WTC11 (cell line): Measurements from ENCODE around the gene BCLAF1. TPM values are rescaled to one million over a fixed set of nuclear protein-coding genes. Genes with fewer than 3 reads are reported as not detected.
A peak's percentile ranks its signal among the peaks of the same experiment; 100 is the strongest.

ENCODE experiments used
- ATAC-seq: fragments of 200-7000 bp; cut with Tn5 transposase; 2 replicates; pipeline ENCODE4 v1.10.0; 2021; ENCODE audit warnings: mild to moderate bottlenecking, moderate library complexity
- CTCF ChIA-PET: fragments of 300-600 bp; sonication (Branson Sonifier 250); formaldehyde crosslinking; loops from one replicate; lab custom pipeline; 2021; ENCODE audit warnings: antibody characterized with exemption; lab: Charles Lee
- POLR2A ChIA-PET: fragments of 350-600 bp; sonication (Branson Sonifier 250); formaldehyde crosslinking; loops from one replicate; lab custom pipeline; 2021; ENCODE audit warnings: antibody characterized with exemption; lab: Charles Lee
- DNase-seq: peaks from one replicate; pipeline ENCODE4 v3.0.0; 2021; ENCODE audit warnings: low spot score
- H3K27ac Mint-ChIP-seq: 2 replicates; pipeline ENCODE4 v1.8.0; 2021; ENCODE audit warnings: mixed read lengths
- H3K27me3 Mint-ChIP-seq: 2 replicates; pipeline ENCODE4 v1.8.0; 2021; ENCODE audit warnings: low read depth, mild to moderate bottlenecking, moderate library complexity, mixed read lengths
- H3K36me3 Mint-ChIP-seq: 2 replicates; pipeline ENCODE4 v1.8.0; 2021; ENCODE audit warnings: mixed read lengths
- H3K4me1 Mint-ChIP-seq: 2 replicates; pipeline ENCODE4 v1.8.0; 2022; ENCODE audit warnings: mixed read lengths
- H3K4me3 Mint-ChIP-seq: 2 replicates; pipeline ENCODE4 v1.8.0; 2021; ENCODE audit warnings: mild to moderate bottlenecking, moderate library complexity, mixed read lengths
- H3K9me3 Mint-ChIP-seq: 2 replicates; pipeline ENCODE4 v1.8.0; 2021; ENCODE audit warnings: mixed read lengths
- ATF1 ChIP-seq: sonication (generic); formaldehyde crosslinking; IDR thresholded peaks from 2 replicates; pipeline ENCODE4 v1.8.1; 2023; ENCODE audit warnings: mild to moderate bottlenecking, moderate library complexity, missing genetic modification reagents
- CREB1 ChIP-seq: sonication (generic); formaldehyde crosslinking; IDR thresholded peaks from 2 replicates; pipeline ENCODE4 v1.8.0; 2023; ENCODE audit warnings: mild to moderate bottlenecking, missing genetic modification reagents
- EMX1 ChIP-seq: fragments of 250-450 bp; sonication (Bioruptor Pico); IDR thresholded peaks from 2 replicates; pipeline ENCODE4 v1.8.0; 2021; ENCODE audit warnings: mild to moderate bottlenecking
- ETV6 ChIP-seq: sonication (generic); formaldehyde crosslinking; IDR thresholded peaks from 2 replicates; pipeline ENCODE4 v1.8.1; 2022; ENCODE audit warnings: mild to moderate bottlenecking, missing genetic modification reagents
- FOXP1 ChIP-seq: sonication (generic); formaldehyde crosslinking; IDR thresholded peaks from 2 replicates; pipeline ENCODE4 v1.8.0; 2022; ENCODE audit warnings: missing genetic modification reagents, mild to moderate bottlenecking, moderate library complexity, borderline replicate concordance
- MXD4 ChIP-seq: fragments of 250-450 bp; sonication (Bioruptor Pico); IDR thresholded peaks from 2 replicates; pipeline ENCODE4 v1.8.0; 2021; ENCODE audit warnings: mild to moderate bottlenecking, moderate library complexity, borderline replicate concordance
- NFATC4 ChIP-seq: fragments of 250-450 bp; sonication (Bioruptor Pico); IDR thresholded peaks from 2 replicates; pipeline ENCODE4 v1.9.0; 2021; ENCODE audit warnings: mild to moderate bottlenecking
- NFYB ChIP-seq: sonication (generic); formaldehyde crosslinking; conservative IDR thresholded peaks from 2 replicates; pipeline ENCODE4 v1.8.0; 2022; ENCODE audit warnings: low read depth, missing genetic modification reagents
- NR2C2 ChIP-seq: sonication (generic); formaldehyde crosslinking; IDR thresholded peaks from 2 replicates; pipeline ENCODE4 v1.8.0; 2022; ENCODE audit warnings: mild to moderate bottlenecking, missing genetic modification reagents
- NR3C1 ChIP-seq: sonication (generic); formaldehyde crosslinking; conservative IDR thresholded peaks from 2 replicates; pipeline ENCODE4 v1.8.1; 2023; ENCODE audit warnings: low read depth, mild to moderate bottlenecking, missing genetic modification reagents
- OVOL2 ChIP-seq: fragments of 250-450 bp; sonication (Bioruptor Pico); IDR thresholded peaks from 2 replicates; pipeline ENCODE4 v1.9.0; 2021; ENCODE audit warnings: mild to moderate bottlenecking, borderline replicate concordance
- RORB ChIP-seq: fragments of 250-450 bp; sonication (Bioruptor Pico); IDR thresholded peaks from 2 replicates; pipeline ENCODE4 v1.9.0; 2021; ENCODE audit warnings: mild to moderate bottlenecking
- SOX15 ChIP-seq: fragments of 250-450 bp; sonication (Bioruptor Pico); IDR thresholded peaks from 2 replicates; pipeline ENCODE4 v1.9.0; 2021; ENCODE audit warnings: mild to moderate bottlenecking
- TEAD1 ChIP-seq: sonication (generic); formaldehyde crosslinking; IDR thresholded peaks from 2 replicates; pipeline ENCODE4 v1.8.0; 2022; ENCODE audit warnings: mild to moderate bottlenecking, missing genetic modification reagents
- ZNF121 ChIP-seq: sonication (generic); formaldehyde crosslinking; IDR thresholded peaks from 2 replicates; pipeline ENCODE4 v1.8.0; 2023; ENCODE audit warnings: missing genetic modification reagents
- ZNF219 ChIP-seq: sonication (generic); formaldehyde crosslinking; IDR thresholded peaks from 2 replicates; pipeline ENCODE4 v1.8.0; 2023; ENCODE audit warnings: missing genetic modification reagents, mild to moderate bottlenecking, borderline replicate concordance
- ZNF396 ChIP-seq: fragments of 250-450 bp; sonication (Bioruptor Pico); IDR thresholded peaks from 2 replicates; pipeline ENCODE4 v1.8.0; 2021; ENCODE audit warnings: mild to moderate bottlenecking, moderate library complexity, borderline replicate concordance
- ZNF416 ChIP-seq: fragments of 250-450 bp; sonication (Bioruptor Pico); IDR thresholded peaks from 2 replicates; pipeline ENCODE4 v1.9.0; 2021; ENCODE audit warnings: mild to moderate bottlenecking, inconsistent platforms
- ZNF423 ChIP-seq: fragments of 250-450 bp; sonication (Bioruptor Pico); IDR thresholded peaks from 2 replicates; pipeline ENCODE4 v2.1.2; 2022; ENCODE audit warnings: mild to moderate bottlenecking, moderate library complexity
- total RNA-seq: library from RNA; stranded (reverse); gene quantifications from 3 replicates; pipeline ENCODE4 v1.2.3, GENCODE V29; 2021
- TF ChIP-seq, protein P1 (sequence below): fragments of 250-450 bp; sonication (Bioruptor Pico); IDR thresholded peaks from 2 replicates; pipeline ENCODE4 v1.8.0; 2021; ENCODE audit warnings: mild to moderate bottlenecking
- TF ChIP-seq, protein P2 (sequence below): sonication (generic); formaldehyde crosslinking; IDR thresholded peaks from 2 replicates; pipeline ENCODE4 v1.8.0; 2022; ENCODE audit warnings: mild to moderate bottlenecking, missing genetic modification reagents
- TF ChIP-seq, protein P3 (sequence below): sonication (generic); formaldehyde crosslinking; IDR thresholded peaks from 2 replicates; pipeline ENCODE4 v1.8.1; 2022; ENCODE audit warnings: missing genetic modification reagents, borderline replicate concordance
- TF ChIP-seq, protein P4 (sequence below): sonication (generic); formaldehyde crosslinking; IDR thresholded peaks from 2 replicates; pipeline ENCODE4 v1.8.1; 2023; ENCODE audit warnings: mild to moderate bottlenecking, missing genetic modification reagents, borderline replicate concordance

The BCLAF1 gene
- total RNA-seq, 1 experiment from 2014 or later, result 184 TPM

DNA sequence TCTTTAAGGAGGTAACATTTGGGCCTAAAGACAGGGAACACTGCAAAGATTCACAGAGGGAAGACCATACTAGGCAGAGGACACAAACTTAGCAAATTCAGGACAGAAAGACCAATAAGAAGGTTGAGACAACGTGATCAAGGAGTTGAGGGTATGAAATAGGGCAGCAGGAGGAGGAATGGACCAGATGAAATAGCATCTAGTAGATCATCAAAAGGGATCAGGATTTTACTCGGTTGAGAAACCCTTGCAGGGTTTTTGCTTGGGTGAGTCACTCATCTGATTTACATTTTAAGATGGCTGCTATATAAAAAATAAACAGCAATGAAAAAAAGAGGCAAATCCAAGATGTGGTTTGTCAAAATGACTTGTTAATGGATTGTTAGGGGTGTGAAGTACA lies 4.7 kb downstream of the BCLAF1 start:
- Mint-ChIP-seq H3K27ac (peak overlapping the region; percentile 92), H3K4me3 (peak overlapping the region; percentile 42), H3K9me3 (no peaks in the 10 kb centered on the region), H3K27me3 (no peaks in the 10 kb centered on the region), H3K36me3 (peaks cover 29% of the 10 kb centered on the region), H3K4me1 (peaks cover 53% of the 10 kb centered on the region)
- POLR2A ChIA-PET, result interaction anchor here (0.7 kb wide), 1 partner anchor 155 kb away, joined by 5 read pairs; no protein-coding TSS in a partner anchor
- DNase-seq (no peak), ATAC-seq (no peak)
- no peak for TF ChIP-seq NFATC4
- TF ChIP-seq, protein P1, sequence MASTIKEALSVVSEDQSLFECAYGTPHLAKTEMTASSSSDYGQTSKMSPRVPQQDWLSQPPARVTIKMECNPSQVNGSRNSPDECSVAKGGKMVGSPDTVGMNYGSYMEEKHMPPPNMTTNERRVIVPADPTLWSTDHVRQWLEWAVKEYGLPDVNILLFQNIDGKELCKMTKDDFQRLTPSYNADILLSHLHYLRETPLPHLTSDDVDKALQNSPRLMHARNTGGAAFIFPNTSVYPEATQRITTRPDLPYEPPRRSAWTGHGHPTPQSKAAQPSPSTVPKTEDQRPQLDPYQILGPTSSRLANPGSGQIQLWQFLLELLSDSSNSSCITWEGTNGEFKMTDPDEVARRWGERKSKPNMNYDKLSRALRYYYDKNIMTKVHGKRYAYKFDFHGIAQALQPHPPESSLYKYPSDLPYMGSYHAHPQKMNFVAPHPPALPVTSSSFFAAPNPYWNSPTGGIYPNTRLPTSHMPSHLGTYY, result no peak
- TF ChIP-seq ATF1, result no peak
- no peak for TF ChIP-seq FOXP1
- CTCF ChIA-PET, result no interaction called here

DNA sequence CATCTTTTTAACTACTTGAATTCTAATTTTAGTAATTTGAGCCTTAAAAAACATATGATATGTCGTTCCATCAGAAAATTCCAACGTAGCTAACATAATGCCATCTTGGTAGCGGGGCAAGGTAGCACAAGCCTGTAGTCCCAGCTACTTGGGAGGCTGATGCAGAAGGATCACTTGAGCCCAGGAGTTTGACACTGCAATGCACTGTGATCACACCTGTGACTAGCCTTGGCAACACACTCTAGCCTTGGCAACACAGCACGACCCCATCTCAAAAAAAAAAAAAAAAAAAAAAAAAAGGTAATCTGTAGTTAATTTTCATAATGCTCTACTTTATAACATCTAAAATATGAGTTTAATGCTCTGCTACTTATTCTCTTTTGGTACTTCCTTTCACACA lies 6.7 kb downstream of the BCLAF1 start:
- CTCF ChIA-PET, result interaction anchor here (1.4 kb wide), 1 partner anchor 35 kb away, joined by 3 read pairs; no protein-coding TSS in a partner anchor
- TF ChIP-seq ZNF121 (CRISPR knock-in tag), result peak; percentile 69
- no peak for TF ChIP-seq OVOL2 (CRISPR knock-in tag)
- Mint-ChIP-seq H3K9me3 (no peaks in the 10 kb centered on the region), H3K27me3 (no peaks in the 10 kb centered on the region), H3K4me3 (no peak overlapping the region), H3K36me3 (peaks cover 34% of the 10 kb centered on the region), H3K27ac (peak overlapping the region; percentile 83), H3K4me1 (peaks cover 46% of the 10 kb centered on the region)
- ATAC-seq (peak; percentile 50; the same call in 1 of the 2 replicates), DNase-seq (no peak)
- POLR2A ChIA-PET, result interaction anchor here (0.7 kb wide), 1 partner anchor 304 kb away, joined by 14 read pairs; no protein-coding TSS in a partner anchor

DNA sequence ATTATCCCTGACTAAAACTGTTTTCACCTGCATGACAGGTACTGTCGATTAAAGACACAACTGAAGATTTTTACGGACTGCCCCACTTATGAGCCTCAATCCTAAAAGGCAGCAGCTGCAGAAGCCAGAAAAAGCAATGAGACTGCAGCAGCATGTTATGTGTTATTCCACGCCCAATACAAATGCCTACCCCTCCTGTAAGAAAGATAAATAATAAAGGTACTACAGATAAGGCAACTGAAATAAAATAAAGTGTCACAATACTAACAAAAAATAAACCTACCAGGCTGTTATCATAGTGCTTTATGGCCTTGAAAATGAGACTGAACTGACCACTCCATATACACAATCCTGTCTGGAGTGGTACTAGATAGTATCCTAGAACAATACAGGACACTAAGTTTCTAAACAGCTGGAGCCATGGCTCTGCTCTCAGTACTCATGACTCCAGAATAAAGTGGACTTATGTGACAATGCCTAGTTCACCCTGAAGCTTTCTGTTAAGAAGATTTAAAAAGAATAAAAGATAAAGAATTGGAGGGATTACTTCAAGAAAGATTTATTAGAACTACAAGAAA lies 9.5 kb downstream of the BCLAF1 start:
- peaks cover 25% of the 10 kb centered on the region for H3K4me1 Mint-ChIP-seq
- no peaks in the 10 kb centered on the region for H3K9me3 Mint-ChIP-seq

More for the DNA sequence above, 9.5 kb downstream of the BCLAF1 start:
- TF ChIP-seq ZNF219 (CRISPR knock-in tag) (no peak), ZNF416 (no peak), NFYB (CRISPR knock-in tag) (no peak), RORB (CRISPR knock-in tag) (no peak), NR2C2 (CRISPR knock-in tag) (no peak), ZNF423 (CRISPR knock-in tag) (no peak), CREB1 (CRISPR knock-in tag) (no peak), MXD4 (CRISPR knock-in tag) (no peak), TEAD1 (no peak), EMX1 (no peak), NFATC4 (no peak), NR3C1 (CRISPR knock-in tag) (no peak), ZNF396 (CRISPR knock-in tag) (no peak), SOX15 (CRISPR knock-in tag) (no peak), ETV6 (CRISPR knock-in tag) (no peak)
- TF ChIP-seq, protein P2, sequence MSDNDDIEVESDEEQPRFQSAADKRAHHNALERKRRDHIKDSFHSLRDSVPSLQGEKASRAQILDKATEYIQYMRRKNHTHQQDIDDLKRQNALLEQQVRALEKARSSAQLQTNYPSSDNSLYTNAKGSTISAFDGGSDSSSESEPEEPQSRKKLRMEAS (CRISPR knock-in tag), result no peak
- TF ChIP-seq, protein P3, sequence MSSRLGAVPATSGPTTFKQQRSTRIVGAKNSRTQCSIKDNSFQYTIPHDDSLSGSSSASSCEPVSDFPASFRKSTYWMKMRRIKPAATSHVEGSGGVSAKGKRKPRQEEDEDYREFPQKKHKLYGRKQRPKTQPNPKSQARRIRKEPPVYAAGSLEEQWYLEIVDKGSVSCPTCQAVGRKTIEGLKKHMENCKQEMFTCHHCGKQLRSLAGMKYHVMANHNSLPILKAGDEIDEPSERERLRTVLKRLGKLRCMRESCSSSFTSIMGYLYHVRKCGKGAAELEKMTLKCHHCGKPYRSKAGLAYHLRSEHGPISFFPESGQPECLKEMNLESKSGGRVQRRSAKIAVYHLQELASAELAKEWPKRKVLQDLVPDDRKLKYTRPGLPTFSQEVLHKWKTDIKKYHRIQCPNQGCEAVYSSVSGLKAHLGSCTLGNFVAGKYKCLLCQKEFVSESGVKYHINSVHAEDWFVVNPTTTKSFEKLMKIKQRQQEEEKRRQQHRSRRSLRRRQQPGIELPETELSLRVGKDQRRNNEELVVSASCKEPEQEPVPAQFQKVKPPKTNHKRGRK (CRISPR knock-in tag), result no peak
- TF ChIP-seq, protein P4, sequence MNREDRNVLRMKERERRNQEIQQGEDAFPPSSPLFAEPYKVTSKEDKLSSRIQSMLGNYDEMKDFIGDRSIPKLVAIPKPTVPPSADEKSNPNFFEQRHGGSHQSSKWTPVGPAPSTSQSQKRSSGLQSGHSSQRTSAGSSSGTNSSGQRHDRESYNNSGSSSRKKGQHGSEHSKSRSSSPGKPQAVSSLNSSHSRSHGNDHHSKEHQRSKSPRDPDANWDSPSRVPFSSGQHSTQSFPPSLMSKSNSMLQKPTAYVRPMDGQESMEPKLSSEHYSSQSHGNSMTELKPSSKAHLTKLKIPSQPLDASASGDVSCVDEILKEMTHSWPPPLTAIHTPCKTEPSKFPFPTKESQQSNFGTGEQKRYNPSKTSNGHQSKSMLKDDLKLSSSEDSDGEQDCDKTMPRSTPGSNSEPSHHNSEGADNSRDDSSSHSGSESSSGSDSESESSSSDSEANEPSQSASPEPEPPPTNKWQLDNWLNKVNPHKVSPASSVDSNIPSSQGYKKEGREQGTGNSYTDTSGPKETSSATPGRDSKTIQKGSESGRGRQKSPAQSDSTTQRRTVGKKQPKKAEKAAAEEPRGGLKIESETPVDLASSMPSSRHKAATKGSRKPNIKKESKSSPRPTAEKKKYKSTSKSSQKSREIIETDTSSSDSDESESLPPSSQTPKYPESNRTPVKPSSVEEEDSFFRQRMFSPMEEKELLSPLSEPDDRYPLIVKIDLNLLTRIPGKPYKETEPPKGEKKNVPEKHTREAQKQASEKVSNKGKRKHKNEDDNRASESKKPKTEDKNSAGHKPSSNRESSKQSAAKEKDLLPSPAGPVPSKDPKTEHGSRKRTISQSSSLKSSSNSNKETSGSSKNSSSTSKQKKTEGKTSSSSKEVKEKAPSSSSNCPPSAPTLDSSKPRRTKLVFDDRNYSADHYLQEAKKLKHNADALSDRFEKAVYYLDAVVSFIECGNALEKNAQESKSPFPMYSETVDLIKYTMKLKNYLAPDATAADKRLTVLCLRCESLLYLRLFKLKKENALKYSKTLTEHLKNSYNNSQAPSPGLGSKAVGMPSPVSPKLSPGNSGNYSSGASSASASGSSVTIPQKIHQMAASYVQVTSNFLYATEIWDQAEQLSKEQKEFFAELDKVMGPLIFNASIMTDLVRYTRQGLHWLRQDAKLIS (CRISPR knock-in tag), result no peak
- ATAC-seq (no peak), DNase-seq (no peak)
- POLR2A ChIA-PET, result no interaction called here
- CTCF ChIA-PET, result no interaction called here
- Mint-ChIP-seq H3K27me3 (no peaks in the 10 kb centered on the region), H3K27ac (peak overlapping the region; percentile 68; the same call in 1 of the 2 replicates), H3K4me3 (no peak overlapping the region), H3K36me3 (peaks cover 53% of the 10 kb centered on the region)
